Middle frontal gyrus (tissue), 1 donor: Measurements from ENCODE around the gene ZNF618.

ENCODE experiments used
- DNase-seq: peaks from one replicate; pipeline ENCODE4 v3.0.0-alpha.2; 2015; ENCODE audit warnings: low spot score; ENCODE audit errors: extremely low spot score

Gene ZNF618

GRCh38 chr9:113932906-113933584 is 56.9 kb downstream of the ZNF618 start:
- no peak for DNase-seq

GRCh38 chr9:113933671-113934070 is 57.6 kb downstream of the ZNF618 start:
- no peak for DNase-seq

GRCh38 chr9:113934167-113934828 is 58.2 kb downstream of the ZNF618 start:
- DNase-seq: no peak

- DNase-seq: no peak
These were observed 58.9 kb downstream of the ZNF618 start for GRCh38 chr9:113934829-113935676.

- DNase-seq: no peak
These were observed 59.7 kb downstream of the ZNF618 start for GRCh38 chr9:113935677-113936380.

GRCh38 chr9:113940077-113940476 is 64.0 kb downstream of the ZNF618 start:
- no peak for DNase-seq

GRCh38 chr9:113941056-113941455 is 64.9 kb downstream of the ZNF618 start:
- no peak for DNase-seq

- DNase-seq: no peak
These were observed 65.4 kb downstream of the ZNF618 start for GRCh38 chr9:113941526-113941925.

GRCh38 chr9:113943112-113944009 is 67.3 kb downstream of the ZNF618 start:
- no peak for DNase-seq

- DNase-seq: no peak
These were observed 69.7 kb downstream of the ZNF618 start for GRCh38 chr9:113945784-113946183.

GRCh38 chr9:113946496-113947115 is 70.5 kb downstream of the ZNF618 start:
- no peak for DNase-seq

- DNase-seq: no peak
These were observed 71.8 kb downstream of the ZNF618 start for GRCh38 chr9:113947941-113948340.

- no peak for DNase-seq
These were observed 72.9 kb downstream of the ZNF618 start for GRCh38 chr9:113948891-113949570.

GRCh38 chr9:113949571-113950078 is 73.5 kb downstream of the ZNF618 start:
- no peak for DNase-seq

- no peak for DNase-seq
These were observed 74.3 kb downstream of the ZNF618 start for GRCh38 chr9:113950195-113951031.

GRCh38 chr9:113951032-113951372 is 74.9 kb downstream of the ZNF618 start:
- no peak for DNase-seq

GRCh38 chr9:113952676-113953075 is 76.6 kb downstream of the ZNF618 start:
- DNase-seq: no peak

GRCh38 chr9:113953531-113953930 is 77.4 kb downstream of the ZNF618 start:
- no peak for DNase-seq
